H1 (cell line): Measurements from ENCODE around the gene ASGR1. TPM values are rescaled to one million over a fixed set of nuclear protein-coding genes. Genes with fewer than 3 reads are reported as not detected.

Experiments used
- CTCF ChIA-PET: fragments of 300-600 bp; sonication (Branson Sonifier 250); formaldehyde crosslinking; loops from one replicate; lab custom pipeline; 2021; ENCODE audit not compliant: partially characterized antibody; lab: Charles Lee
- POLR2A ChIA-PET: fragments of 300-600 bp; sonication (Branson Sonifier 250); formaldehyde crosslinking; loops from one replicate; lab custom pipeline; 2021; ENCODE audit warnings: inconsistent platforms; ENCODE audit not compliant: partially characterized antibody; lab: Charles Lee
- DNase-seq, 2 experiments: peaks; one replicate each; pipeline versions ENCODE4 v3.0.0 to v3.0.0-alpha.2; 2010 to 2022; ENCODE audit warnings: low spot score in 2 of 2, low read depth in 1 of 2, mixed read lengths in 1 of 2
- FAIRE-seq: peaks from 2 replicates; lab custom pipeline; 2011; peaks lifted over from hg19 to GRCh38; lab: Jason Lieb, UNC
- H2AFZ ChIP-seq: 2 replicates; pipeline ENCODE4 v1.8.1; 2012; ENCODE audit warnings: low read length, inconsistent platforms
- H2AK5ac ChIP-seq: 2 replicates; pipeline ENCODE4 v1.6.1; 2013; ENCODE audit warnings: low read depth, low read length
- H2BK120ac ChIP-seq: replicated peaks from 2 replicates; pipeline ENCODE3; 2013; ENCODE audit warnings: low read depth, low read length, inconsistent platforms
- H2BK12ac ChIP-seq: 2 replicates; pipeline ENCODE4 v1.6.1; 2013; ENCODE audit warnings: low read depth, low read length
- H2BK15ac ChIP-seq: 2 replicates; pipeline ENCODE4 v1.6.1; 2013; ENCODE audit warnings: low read length
- H2BK20ac ChIP-seq: 2 replicates; pipeline ENCODE4 v1.6.1; 2013; ENCODE audit warnings: low read length
- H2BK5ac ChIP-seq: 2 replicates; pipeline ENCODE4 v1.6.1; 2013; ENCODE audit warnings: low read depth, low read length
- H3K14ac ChIP-seq: 2 replicates; pipeline ENCODE4 v1.6.1; 2013; ENCODE audit warnings: inconsistent platforms; ENCODE audit not compliant: insufficient read length
- H3K18ac ChIP-seq: 2 replicates; pipeline ENCODE4 v1.6.1; 2013; ENCODE audit warnings: low read length; ENCODE audit errors: extremely low read depth
- H3K23ac ChIP-seq: 2 replicates; pipeline ENCODE4 v1.6.1; 2013; ENCODE audit warnings: inconsistent platforms; ENCODE audit not compliant: insufficient read length
- H3K23me2 ChIP-seq: 2 replicates; pipeline ENCODE4 v1.6.1; 2013; ENCODE audit warnings: low read depth, low read length
- H3K27ac ChIP-seq: 2 replicates; pipeline ENCODE4 v1.6.1; 2011; ENCODE audit warnings: low read depth, low read length, inconsistent platforms
- H3K27me3 ChIP-seq, 4 experiments: replicated peaks in 1 of 4; 1 replicate in 1 of 4; 2 replicates in 3 of 4; pipeline versions ENCODE4 v1.6.1 to v1.8.1; 2011 to 2013; ENCODE audit warnings: low read length in 3 of 4, mild to moderate bottlenecking in 3 of 4, inconsistent platforms in 2 of 4, mixed read lengths in 2 of 4, moderate library complexity in 1 of 4; ENCODE audit not compliant: control insufficient read depth in 3 of 4, insufficient read depth in 3 of 4; ENCODE audit errors: extremely low read depth in 1 of 4
- H3K36me3 ChIP-seq, 4 experiments: 2 replicates each; pipeline versions ENCODE4 v1.6.1 to v1.8.1; 2011 to 2013; ENCODE audit warnings: mild to moderate bottlenecking in 4 of 4, low read length in 3 of 4, moderate library complexity in 2 of 4, control low read depth in 1 of 4, inconsistent platforms in 1 of 4; ENCODE audit not compliant: insufficient read depth in 4 of 4, control insufficient read depth in 2 of 4
- H3K4ac ChIP-seq: replicated peaks from 2 replicates; pipeline ENCODE3; 2013; ENCODE audit warnings: low read length, low read depth, mixed read lengths, inconsistent platforms; ENCODE audit not compliant: insufficient read length
- H3K4me1 ChIP-seq, 4 experiments: replicated peaks in 1 of 4; 1 replicate in 1 of 4; 2 replicates in 3 of 4; pipeline versions ENCODE4 v1.6.1 to v1.8.1; 2011 to 2013; ENCODE audit warnings: low read length in 3 of 4, inconsistent platforms in 2 of 4, mixed read lengths in 1 of 4; ENCODE audit not compliant: insufficient read depth in 4 of 4, control insufficient read depth in 3 of 4
- H3K4me2 ChIP-seq, 2 experiments: 2 replicates each; pipeline versions ENCODE4 v1.6.1 to v1.8.1; 2011 to 2013; ENCODE audit warnings: low read depth in 2 of 2, low read length in 2 of 2, control low read depth in 1 of 2, inconsistent platforms in 1 of 2, mild to moderate bottlenecking in 1 of 2; ENCODE audit not compliant: insufficient read depth in 1 of 2
- H3K4me3 ChIP-seq, 4 experiments: fragments of 200-600, 300-600 bp in 1 of 4; sonication (generic), shearing (Covaris generic), sonication (Bioruptor Twin) in 1 of 4; 2 replicates each; pipeline versions ENCODE4 v1.5.1 to v1.8.1; 2011 to 2016; ENCODE audit warnings: low read length in 4 of 4, low read depth in 3 of 4, control low read depth in 2 of 4, inconsistent platforms in 2 of 4, mild to moderate bottlenecking in 2 of 4, mixed read lengths in 1 of 4, moderate library complexity in 1 of 4; ENCODE audit not compliant: insufficient read depth in 2 of 4; ENCODE audit errors: extremely low read depth in 1 of 4
- H3K56ac ChIP-seq: replicated peaks from 2 replicates; pipeline ENCODE3; 2013; ENCODE audit warnings: low read depth, mild to moderate bottlenecking, mixed read lengths, low read length, inconsistent platforms; ENCODE audit not compliant: insufficient read length
- H3K79me1 ChIP-seq: 2 replicates; pipeline ENCODE4 v1.6.1; 2013; ENCODE audit warnings: low read depth, low read length, control low read depth
- H3K79me2 ChIP-seq, 2 experiments: 2 replicates each; pipeline versions ENCODE4 v1.6.1 to v1.8.1; 2012 to 2013; ENCODE audit warnings: low read length in 2 of 2, mild to moderate bottlenecking in 2 of 2, inconsistent platforms in 1 of 2; ENCODE audit not compliant: insufficient read depth in 2 of 2, control insufficient read depth in 1 of 2
- H3K9ac ChIP-seq, 4 experiments: replicated peaks in 1 of 4; 1 replicate in 1 of 4; 2 replicates in 3 of 4; pipeline versions ENCODE4 v1.6.1 to v1.8.1; 2011 to 2013; ENCODE audit warnings: low read depth in 3 of 4, low read length in 3 of 4, control low read depth in 2 of 4, mild to moderate bottlenecking in 2 of 4, moderate library complexity in 2 of 4, inconsistent platforms in 1 of 4; ENCODE audit errors: extremely low read depth in 1 of 4
- H3K9me3 ChIP-seq, 2 experiments: 2 replicates each; pipeline versions ENCODE4 v1.6.1 to v1.8.1; 2012 to 2013; ENCODE audit warnings: mild to moderate bottlenecking in 2 of 2, moderate library complexity in 2 of 2, control low read depth in 1 of 2, inconsistent platforms in 1 of 2, low read depth in 1 of 2, low read length in 1 of 2, mixed read lengths in 1 of 2; ENCODE audit not compliant: insufficient read depth in 2 of 2
- H4K20me1 ChIP-seq, 2 experiments: replicated peaks in 1 of 2; 2 replicates each; pipeline versions ENCODE3 to v1.8.1; 2011 to 2013; ENCODE audit warnings: inconsistent platforms in 2 of 2, low read length in 2 of 2, mild to moderate bottlenecking in 1 of 2; ENCODE audit not compliant: insufficient read depth in 2 of 2, control insufficient read depth in 1 of 2
- H4K5ac ChIP-seq: 2 replicates; pipeline ENCODE4 v1.6.1; 2013; ENCODE audit warnings: low read length, low read depth, mixed read lengths, inconsistent platforms; ENCODE audit not compliant: insufficient read length
- H4K8ac ChIP-seq: 2 replicates; pipeline ENCODE4 v1.8.0; 2013; ENCODE audit warnings: mild to moderate bottlenecking, moderate library complexity, low read length, inconsistent platforms; ENCODE audit not compliant: insufficient read depth; ENCODE audit errors: extremely low read depth
- H4K91ac ChIP-seq: replicated peaks from 2 replicates; pipeline ENCODE3; 2013; ENCODE audit warnings: low read length, mixed read lengths, inconsistent platforms; ENCODE audit not compliant: insufficient read length
- PHF8 ChIP-seq: fragments of 200-600 bp; sonication (generic); conservative IDR thresholded peaks from 2 replicates; pipeline ENCODE4 v1.7.1; 2012; ENCODE audit warnings: low read depth, mild to moderate bottlenecking, inconsistent platforms, low read length, moderate library complexity
- POLR2A ChIP-seq, 2 experiments: IDR thresholded peaks; 1 replicate in 1 of 2; 2 replicates in 1 of 2; pipeline ENCODE4 v1.6.1; 2011; ENCODE audit warnings: low read depth in 2 of 2, low read length in 2 of 2, mild to moderate bottlenecking in 2 of 2; ENCODE audit errors: control extremely low read depth in 1 of 2
- SAP30 ChIP-seq: fragments of 300-600 bp; sonication (generic); IDR thresholded peaks from 2 replicates; pipeline ENCODE4 v1.7.1; 2012; ENCODE audit warnings: low read length, moderate library complexity, mild to moderate bottlenecking, inconsistent platforms; ENCODE audit not compliant: insufficient read depth, insufficient replicate concordance
- SIRT6 ChIP-seq: IDR thresholded peaks from one replicate; pipeline ENCODE4 v1.7.1; 2012; ENCODE audit warnings: low read length, inconsistent platforms
- SP1 ChIP-seq: IDR thresholded peaks from 2 replicates; pipeline ENCODE4 v1.6.1; 2011; ENCODE audit warnings: low read depth, low read length
- TAF7 ChIP-seq: optimal IDR thresholded peaks from 2 replicates; pipeline ENCODE3; 2011; ENCODE audit warnings: low read depth, mild to moderate bottlenecking, inconsistent platforms, low read length, moderate library complexity, borderline replicate concordance
- TEAD4 ChIP-seq: IDR thresholded peaks from 2 replicates; pipeline ENCODE4 v1.6.1; 2012; ENCODE audit warnings: low read depth, low read length, inconsistent platforms, mixed read lengths
- WGBS, 2 experiments: shearing (Covaris generic) in 1 of 2; methylation state at CpG; one replicate each; pipeline versions ENCODE4 v1.1.6 to v1.1.7; 2013 to 2015; ENCODE audit warnings: low lambda C conversion rate in 2 of 2, mixed read lengths in 2 of 2, inconsistent platforms in 1 of 2, low coverage in 1 of 2, missing lambda C conversion rate in 1 of 2; ENCODE audit not compliant: insufficient replicate concordance in 2 of 2, insufficient coverage in 1 of 2, insufficient read length in 1 of 2; ENCODE audit errors: extremely low coverage in 1 of 2, missing lambda C conversion rate in 1 of 2; 5-methylcytosine and 5-hydroxymethylcytosine counted together
- polyA plus RNA-seq, 7 experiments: library from polyadenylated mRNA; depleted of rRNA in 3 of 7; stranded (reverse) in 5 of 7; unstranded in 2 of 7; fragments of >200 nt in 5 of 7; fragments of 200-250 nt in 2 of 7; gene quantifications; 1 replicate in 5 of 7; 2 replicates in 1 of 7; 4 replicates in 1 of 7; pipeline versions ENCODE4 v1.2.1 to v1.2.3, GENCODE V29; 2011 to 2013; ENCODE audit warnings: missing spikeins in 2 of 7, mixed read lengths in 2 of 7
- total RNA-seq: library from RNA; stranded (reverse); fragmentation: NEBNext Ultra II Directional; extraction: Animal tissue kit (Norgen Biotek cat#: 25700); gene quantifications from 2 replicates; pipeline ENCODE4 v1.2.1, GENCODE V29; 2021

The ASGR1 gene
- total and polyA plus RNA-seq, 2 of the 8 experiments (the other 6 are each of a cell fraction or from before 2014, with no cell fraction given): 10.8 to 14.5 TPM

- TF ChIP-seq SAP30 (no peak), TEAD4 (no peak), POLR2A (IDR thresholded peaks at IDR 0.05; ENCODE audit: control extremely low read depth in 1 of 2, low read depth in 2 of 2, low read length in 2 of 2) (peak in 1 of 2 experiments; percentile 53; a peak in 2 of 3 replicates), TAF7 (no peak), PHF8 (no peak), SIRT6 (no peak), SP1 (no peak)
- H3K36me3 ChIP-seq: peaks cover 19 to 56% (median 46%) of the 10 kb centered on the region in 4 experiments
- no peak overlapping the region for H3K4me3 ChIP-seq
- H3K4me1 ChIP-seq: peaks cover 3 to 16% (median 11%) of the 10 kb centered on the region in 4 experiments; a peak in 6 of 7 replicates
- H2BK15ac ChIP-seq: no peak overlapping the region
- no peak overlapping the region for H4K5ac ChIP-seq
- no peak overlapping the region for H3K4me2 ChIP-seq
- H2BK12ac ChIP-seq: no peak overlapping the region
- CTCF ChIA-PET: interaction anchor here (1.6 kb wide), 1 partner anchor 60 kb away, joined by 4 read pairs; no protein-coding TSS in a partner anchor
- H2BK120ac ChIP-seq: no peak overlapping the region
- H3K56ac ChIP-seq: no peak overlapping the region
- no peak overlapping the region for H3K23ac ChIP-seq
- H3K79me2 ChIP-seq: no peaks in the 10 kb centered on the region
- no peaks in the 10 kb centered on the region for H3K79me1 ChIP-seq
- peaks cover 5% of the 10 kb centered on the region; the same call in 1 of the 2 replicates for H3K23me2 ChIP-seq
- H2AK5ac ChIP-seq: no peak overlapping the region
- no peak overlapping the region for H2BK20ac ChIP-seq
- H4K91ac ChIP-seq: no peak overlapping the region
- H3K27ac ChIP-seq: no peak overlapping the region
- peaks cover 14 to 34% of the 10 kb centered on the region in 2 experiments for H4K20me1 ChIP-seq
- H3K27me3 ChIP-seq: no peaks in the 10 kb centered on the region
- no peak for FAIRE-seq
- no peak overlapping the region for H3K18ac ChIP-seq
- H3K9me3 ChIP-seq: no peaks in the 10 kb centered on the region
- 85% methylated on average over 7 of the region's 7 CpGs; no CpG with 5 or more reads in 1 of the 2 experiments for WGBS, 2 experiments
- POLR2A ChIA-PET: interaction anchor here (2.2 to 10.7 kb wide), 5 partner anchors 9 to 91 kb away, joined by 6 to 386 read pairs (median 29); partner anchors contain the start of genes CLDN7, CTDNEP1, DVL2 and ELP5
- no peak overlapping the region for H3K14ac ChIP-seq
- H2BK5ac ChIP-seq: no peak overlapping the region
- H2AFZ ChIP-seq: no peak overlapping the region
- no peak for DNase-seq
- no peak overlapping the region for H3K4ac ChIP-seq
- H3K9ac ChIP-seq: no peak overlapping the region
- no peak overlapping the region for H4K8ac ChIP-seq
Observed at GRCh38 chr17:7222972-7223292, 43.8 kb upstream of the ASGR1 start.
